Loucy (cell line): ENCODE results near the gene RWDD3.

ENCODE experiments used
- H2AFZ ChIP-seq: fragments of 200-600 bp; sonication (generic); 2 replicates; pipeline ENCODE4 v1.6.0; 2016; ENCODE audit warnings: antibody characterized with exemption, mild to moderate bottlenecking, low read length, moderate library complexity
- H3F3A ChIP-seq: fragments of 200-600 bp; 2 replicates; pipeline ENCODE4 v1.6.0; 2016; ENCODE audit warnings: antibody characterized with exemption, low read depth, mild to moderate bottlenecking
- H3K27me3 ChIP-seq: fragments of 200-600 bp; sonication (generic); 2 replicates; pipeline ENCODE4 v1.6.1; 2014; ENCODE audit warnings: low read length, mild to moderate bottlenecking; ENCODE audit not compliant: insufficient read depth, poor library complexity, severe bottlenecking
- H3K36me3 ChIP-seq: fragments of 200-600 bp; sonication (generic); 2 replicates; pipeline ENCODE4 v1.6.1; 2016; ENCODE audit warnings: low read length; ENCODE audit not compliant: insufficient read depth
- H3K4me1 ChIP-seq: fragments of 200-600 bp; sonication (generic); 2 replicates; pipeline ENCODE4 v1.5.1; 2014; ENCODE audit warnings: low read length, mild to moderate bottlenecking; ENCODE audit not compliant: insufficient read depth, poor library complexity, severe bottlenecking
- H3K4me2 ChIP-seq: fragments of 200-600 bp; sonication (generic); 2 replicates; pipeline ENCODE4 v1.6.0; 2014; ENCODE audit warnings: antibody characterized with exemption, low read length, low read depth, mild to moderate bottlenecking; ENCODE audit not compliant: poor library complexity, severe bottlenecking
- H3K4me3 ChIP-seq: fragments of 200-600 bp; sonication (generic); 2 replicates; pipeline ENCODE4 v1.5.1; 2014; ENCODE audit warnings: low read length, mild to moderate bottlenecking, mixed read lengths; ENCODE audit not compliant: poor library complexity, severe bottlenecking
- H3K79me2 ChIP-seq: fragments of 200-600 bp; sonication (generic); 2 replicates; pipeline ENCODE4 v1.6.1; 2014; ENCODE audit warnings: low read length; ENCODE audit not compliant: insufficient read depth
- H3K9ac ChIP-seq: fragments of 200-600 bp; sonication (generic); 2 replicates; pipeline ENCODE4 v1.6.0; 2014; ENCODE audit warnings: mild to moderate bottlenecking, low read depth, low read length, moderate library complexity; ENCODE audit not compliant: poor library complexity, severe bottlenecking
- H3K9me2 ChIP-seq: fragments of 200-600 bp; sonication (generic); replicated peaks from 2 replicates; pipeline ENCODE4 v1.6.1; 2016; ENCODE audit warnings: low read depth, low read length, mixed read lengths
- H3K9me3 ChIP-seq: fragments of 200-600 bp; sonication (generic); 2 replicates; pipeline ENCODE4 v1.6.1; 2014; ENCODE audit warnings: mild to moderate bottlenecking, antibody characterized with exemption, low read length, low read depth; ENCODE audit not compliant: insufficient read depth
- H4K20me1 ChIP-seq: fragments of 200-600 bp; sonication (generic); 2 replicates; pipeline ENCODE4 v1.6.0; 2014; ENCODE audit warnings: antibody characterized with exemption, low read length, mild to moderate bottlenecking; ENCODE audit not compliant: insufficient read depth, poor library complexity, severe bottlenecking
- EZH2phosphoT487 ChIP-seq: fragments of 200-600 bp; IDR thresholded peaks from 2 replicates; pipeline ENCODE4 v1.6.1; 2018; ENCODE audit warnings: antibody characterized with exemption, mild to moderate bottlenecking, moderate library complexity, borderline replicate concordance
- TF ChIP-seq, protein P1 (sequence below): fragments of 200-600 bp; sonication (generic); conservative IDR thresholded peaks from 2 replicates; pipeline ENCODE4 v1.5.1; 2014; ENCODE audit warnings: mild to moderate bottlenecking, antibody characterized with exemption, low read length

Gene RWDD3

DNA sequence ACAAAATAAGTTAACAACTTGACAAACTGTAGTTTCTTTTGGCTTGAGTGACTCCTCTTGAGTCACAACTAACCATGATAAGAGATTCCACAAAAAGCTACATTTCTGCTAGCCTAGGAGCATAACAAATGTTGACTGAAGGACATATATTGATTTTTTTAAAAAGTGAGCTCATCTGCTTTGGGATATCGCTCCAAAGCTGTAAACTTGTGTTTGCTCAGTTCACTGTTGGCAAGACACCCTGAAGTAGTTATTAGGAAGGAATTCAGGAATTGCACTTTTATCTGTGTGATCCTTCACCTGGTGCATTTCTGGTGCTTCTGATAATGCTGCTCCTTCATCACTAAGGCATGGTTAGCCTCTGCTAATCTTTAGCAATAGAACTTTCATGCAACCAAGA is 23.7 kb downstream of the RWDD3 start:
- H4K20me1 ChIP-seq, result no peaks in the 10 kb centered on the region
- 0 out of 2 replicates have a peak, but pooled peaks cover 6% of the 10 kb centered on the region for H3K9me2 ChIP-seq
- no peak overlapping the region for H3K4me3 ChIP-seq
- no peaks in the 10 kb centered on the region for H3K4me1 ChIP-seq
- H3K9ac ChIP-seq, result no peak overlapping the region
- H3F3A ChIP-seq, result no peaks in the 10 kb centered on the region
- H2AFZ ChIP-seq, result no peak overlapping the region
- no peaks in the 10 kb centered on the region for H3K27me3 ChIP-seq
- no peaks in the 10 kb centered on the region for H3K36me3 ChIP-seq
- H3K4me2 ChIP-seq, result no peak overlapping the region
- H3K79me2 ChIP-seq, result no peaks in the 10 kb centered on the region
- H3K9me3 ChIP-seq, result no peaks in the 10 kb centered on the region
- no peak for TF ChIP-seq EZH2phosphoT487
- TF ChIP-seq, protein P1, sequence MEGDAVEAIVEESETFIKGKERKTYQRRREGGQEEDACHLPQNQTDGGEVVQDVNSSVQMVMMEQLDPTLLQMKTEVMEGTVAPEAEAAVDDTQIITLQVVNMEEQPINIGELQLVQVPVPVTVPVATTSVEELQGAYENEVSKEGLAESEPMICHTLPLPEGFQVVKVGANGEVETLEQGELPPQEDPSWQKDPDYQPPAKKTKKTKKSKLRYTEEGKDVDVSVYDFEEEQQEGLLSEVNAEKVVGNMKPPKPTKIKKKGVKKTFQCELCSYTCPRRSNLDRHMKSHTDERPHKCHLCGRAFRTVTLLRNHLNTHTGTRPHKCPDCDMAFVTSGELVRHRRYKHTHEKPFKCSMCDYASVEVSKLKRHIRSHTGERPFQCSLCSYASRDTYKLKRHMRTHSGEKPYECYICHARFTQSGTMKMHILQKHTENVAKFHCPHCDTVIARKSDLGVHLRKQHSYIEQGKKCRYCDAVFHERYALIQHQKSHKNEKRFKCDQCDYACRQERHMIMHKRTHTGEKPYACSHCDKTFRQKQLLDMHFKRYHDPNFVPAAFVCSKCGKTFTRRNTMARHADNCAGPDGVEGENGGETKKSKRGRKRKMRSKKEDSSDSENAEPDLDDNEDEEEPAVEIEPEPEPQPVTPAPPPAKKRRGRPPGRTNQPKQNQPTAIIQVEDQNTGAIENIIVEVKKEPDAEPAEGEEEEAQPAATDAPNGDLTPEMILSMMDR, result no peak

DNA sequence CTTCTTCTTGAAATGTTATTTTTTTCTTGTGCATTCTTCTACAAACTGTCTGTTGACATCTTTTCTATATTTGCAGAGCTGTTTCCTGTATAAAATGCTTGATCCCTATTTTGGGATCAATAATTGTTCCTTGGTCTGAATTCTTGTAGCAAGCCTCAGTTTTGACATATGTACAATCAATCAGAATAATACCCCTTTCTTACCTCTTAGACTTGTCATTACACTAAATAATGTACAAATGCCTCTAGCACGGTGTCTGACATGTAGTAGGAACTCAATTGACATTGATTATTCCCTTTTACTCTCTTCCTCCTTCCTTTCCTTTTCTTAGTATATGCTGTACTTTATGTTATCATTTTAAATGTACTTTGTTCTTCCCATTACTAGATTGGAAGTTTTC is 25.2 kb downstream of the RWDD3 start:
- no peaks in the 10 kb centered on the region for H4K20me1 ChIP-seq

DNA sequence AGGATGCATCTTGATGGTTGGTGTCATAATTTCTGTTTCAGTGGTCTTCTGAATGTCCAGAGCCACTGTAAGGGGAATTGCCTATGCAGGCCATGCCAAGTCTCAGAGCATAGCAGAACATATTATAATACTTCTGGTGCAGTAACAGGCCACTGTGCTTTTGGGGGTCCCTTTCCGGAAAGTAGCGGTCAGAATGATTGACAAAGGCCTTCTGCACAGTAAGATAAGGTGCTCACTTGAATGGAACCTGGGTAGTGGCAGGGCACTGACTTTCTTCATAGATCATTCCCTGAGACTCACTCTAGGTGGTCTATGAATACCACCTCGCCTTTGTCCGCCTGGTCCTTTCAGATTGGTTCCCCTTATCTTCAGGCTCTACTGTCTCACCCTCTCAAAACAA is 28.9 kb downstream of the RWDD3 start:
- Histone ChIP-seq H3K27me3 (no peaks in the 10 kb centered on the region), H2AFZ (no peak overlapping the region), H3K36me3 (no peaks in the 10 kb centered on the region), H4K20me1 (no peaks in the 10 kb centered on the region), H3F3A (no peaks in the 10 kb centered on the region), H3K9ac (no peak overlapping the region), H3K9me2 (no peaks in the 10 kb centered on the region), H3K4me1 (no peaks in the 10 kb centered on the region), H3K4me2 (no peak overlapping the region), H3K4me3 (no peak overlapping the region), H3K9me3 (no peaks in the 10 kb centered on the region), H3K79me2 (no peaks in the 10 kb centered on the region)
- TF ChIP-seq, protein P1, result no peak
- no peak for TF ChIP-seq EZH2phosphoT487

More for the DNA sequence above, 25.2 kb downstream of the RWDD3 start:
- no peak overlapping the region for H2AFZ ChIP-seq
- H3K79me2 ChIP-seq, result no peaks in the 10 kb centered on the region
- no peak overlapping the region for H3K9ac ChIP-seq
- H3F3A ChIP-seq, result no peaks in the 10 kb centered on the region
- 0 out of 2 replicates have a peak, but pooled peaks cover 6% of the 10 kb centered on the region for H3K9me2 ChIP-seq
- H3K36me3 ChIP-seq, result no peaks in the 10 kb centered on the region
- no peak overlapping the region for H3K4me2 ChIP-seq
- H3K4me1 ChIP-seq, result no peaks in the 10 kb centered on the region
- H3K9me3 ChIP-seq, result no peaks in the 10 kb centered on the region
- H3K27me3 ChIP-seq, result no peaks in the 10 kb centered on the region
- no peak for TF ChIP-seq EZH2phosphoT487
- no peak overlapping the region for H3K4me3 ChIP-seq

DNA sequence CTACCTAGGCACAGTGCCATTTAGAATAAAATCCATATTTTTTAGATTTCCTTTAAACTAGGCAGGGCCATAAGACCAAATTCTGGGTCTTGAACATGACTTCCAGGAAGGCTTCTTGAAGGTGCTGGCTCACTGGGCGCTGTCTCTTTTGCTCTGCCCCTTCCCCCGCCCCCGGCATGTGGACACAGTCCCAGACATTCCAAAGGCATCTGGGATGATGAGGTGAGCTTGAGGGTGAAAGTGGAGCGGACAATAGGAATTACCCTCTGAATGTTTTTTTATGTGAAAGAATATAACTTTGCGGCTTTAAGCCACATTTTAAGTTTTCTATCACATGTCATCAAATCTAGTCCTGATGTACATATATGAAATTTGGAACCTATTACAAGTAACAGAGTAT is 29.4 kb downstream of the RWDD3 start:
- no peak overlapping the region for H3K9ac ChIP-seq
- no peaks in the 10 kb centered on the region for H3K9me2 ChIP-seq
- no peaks in the 10 kb centered on the region for H3K36me3 ChIP-seq
- no peak overlapping the region for H2AFZ ChIP-seq
- no peak overlapping the region for H3K4me2 ChIP-seq
- no peaks in the 10 kb centered on the region for H3K79me2 ChIP-seq
- no peaks in the 10 kb centered on the region for H4K20me1 ChIP-seq
- no peaks in the 10 kb centered on the region for H3K9me3 ChIP-seq
- no peaks in the 10 kb centered on the region for H3K27me3 ChIP-seq
- no peaks in the 10 kb centered on the region for H3K4me1 ChIP-seq
- TF ChIP-seq, protein P1, result no peak
- no peak for TF ChIP-seq EZH2phosphoT487
- no peak overlapping the region for H3K4me3 ChIP-seq
- H3F3A ChIP-seq, result no peaks in the 10 kb centered on the region
